ENCODE measurements around the gene SLC4A3.

DNA sequence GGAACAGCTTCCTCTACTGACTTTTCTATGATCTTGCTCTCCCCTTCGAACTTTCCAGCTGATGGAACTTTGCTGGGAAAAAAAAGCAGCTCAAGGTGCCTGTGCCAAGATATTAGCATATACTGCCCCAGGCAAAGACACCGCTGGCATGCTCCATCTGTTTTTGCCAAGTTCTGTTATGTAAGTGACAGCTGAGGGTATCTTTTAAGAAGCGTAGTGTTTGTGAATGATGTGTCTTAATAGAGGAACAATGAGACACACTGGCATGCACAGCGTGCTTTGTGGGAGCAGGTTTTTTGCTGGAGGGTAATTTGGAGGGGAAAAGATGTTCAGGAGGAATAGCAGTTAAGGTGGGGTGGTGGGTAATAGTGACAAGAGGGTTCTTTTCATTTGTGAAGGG is 47.8 kb downstream of the SLC4A3 start:
- TF ChIP-seq, protein P1, sequence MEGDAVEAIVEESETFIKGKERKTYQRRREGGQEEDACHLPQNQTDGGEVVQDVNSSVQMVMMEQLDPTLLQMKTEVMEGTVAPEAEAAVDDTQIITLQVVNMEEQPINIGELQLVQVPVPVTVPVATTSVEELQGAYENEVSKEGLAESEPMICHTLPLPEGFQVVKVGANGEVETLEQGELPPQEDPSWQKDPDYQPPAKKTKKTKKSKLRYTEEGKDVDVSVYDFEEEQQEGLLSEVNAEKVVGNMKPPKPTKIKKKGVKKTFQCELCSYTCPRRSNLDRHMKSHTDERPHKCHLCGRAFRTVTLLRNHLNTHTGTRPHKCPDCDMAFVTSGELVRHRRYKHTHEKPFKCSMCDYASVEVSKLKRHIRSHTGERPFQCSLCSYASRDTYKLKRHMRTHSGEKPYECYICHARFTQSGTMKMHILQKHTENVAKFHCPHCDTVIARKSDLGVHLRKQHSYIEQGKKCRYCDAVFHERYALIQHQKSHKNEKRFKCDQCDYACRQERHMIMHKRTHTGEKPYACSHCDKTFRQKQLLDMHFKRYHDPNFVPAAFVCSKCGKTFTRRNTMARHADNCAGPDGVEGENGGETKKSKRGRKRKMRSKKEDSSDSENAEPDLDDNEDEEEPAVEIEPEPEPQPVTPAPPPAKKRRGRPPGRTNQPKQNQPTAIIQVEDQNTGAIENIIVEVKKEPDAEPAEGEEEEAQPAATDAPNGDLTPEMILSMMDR (conservative IDR thresholded peaks at IDR 0.05; ENCODE audit: low read depth, low read length), result no peak
- no peak for TF ChIP-seq EZH2 (IDR thresholded peaks at IDR 0.05; ENCODE audit: borderline replicate concordance, low read depth, low read length, poor library complexity, severe bottlenecking)
